HUES64 (cell line): ENCODE data around the gene ERFL.

ENCODE experiments used
- H3K27ac ChIP-seq: 2 replicates; pipeline ENCODE4 v1.7.0; 2013; ENCODE audit warnings: low read depth, low read length, inconsistent platforms
- H3K27me3 ChIP-seq: 2 replicates; pipeline ENCODE4 v1.6.1; 2013; ENCODE audit warnings: mild to moderate bottlenecking, low read length; ENCODE audit not compliant: insufficient read depth
- H3K36me3 ChIP-seq: 2 replicates; pipeline ENCODE4 v1.6.1; 2013; ENCODE audit warnings: mild to moderate bottlenecking, low read length; ENCODE audit not compliant: insufficient read depth
- H3K4me1 ChIP-seq: 2 replicates; pipeline ENCODE4 v1.6.1; 2013; ENCODE audit warnings: mild to moderate bottlenecking, low read length, moderate library complexity; ENCODE audit not compliant: insufficient read depth
- H3K4me3 ChIP-seq: 2 replicates; pipeline ENCODE4 v1.5.1; 2013; ENCODE audit warnings: mild to moderate bottlenecking, low read length, moderate library complexity
- H3K9ac ChIP-seq: 2 replicates; pipeline ENCODE4 v1.6.1; 2013; ENCODE audit warnings: mild to moderate bottlenecking, low read depth, low read length
- H3K9me3 ChIP-seq: 2 replicates; pipeline ENCODE4 v1.6.1; 2013; ENCODE audit warnings: low read depth, low read length; ENCODE audit not compliant: insufficient read depth
- WGBS: fragments of 150-250, 120-280 bp; methylation state at CpG from one replicate; pipeline ENCODE4 v1.1.7; 2013; ENCODE audit warnings: missing lambda C conversion rate; 5-methylcytosine and 5-hydroxymethylcytosine counted together

ERFL gene

GRCh38 chr19:41909706-41910105, 18.5 kb downstream of the ERFL start:
- 67% methylated on average over 13 of the region's 13 CpGs for WGBS
- no peak overlapping the region for H3K4me3 ChIP-seq
- H3K9me3 ChIP-seq = no peaks in the 10 kb centered on the region
- no peak overlapping the region for H3K27ac ChIP-seq
- peaks cover 60% of the 10 kb centered on the region for H3K27me3 ChIP-seq
- no peak overlapping the region for H3K9ac ChIP-seq
- peaks cover 5% of the 10 kb centered on the region; the same call in 1 of the 2 replicates for H3K36me3 ChIP-seq
- H3K4me1 ChIP-seq = peaks cover 4% of the 10 kb centered on the region; the same call in 1 of the 2 replicates

GRCh38 chr19:41908724-41909464, 19.4 kb downstream of the ERFL start:
- H3K27ac ChIP-seq = no peak overlapping the region
- H3K9ac ChIP-seq = no peak overlapping the region
- H3K4me1 ChIP-seq = peaks cover 4% of the 10 kb centered on the region; the same call in 1 of the 2 replicates
- no peaks in the 10 kb centered on the region for H3K9me3 ChIP-seq
- WGBS = 88% methylated on average over 9 of the region's 11 CpGs
- no peak overlapping the region for H3K4me3 ChIP-seq
- H3K36me3 ChIP-seq = peaks cover 12% of the 10 kb centered on the region; the same call in 1 of the 2 replicates
- peaks cover 52% of the 10 kb centered on the region for H3K27me3 ChIP-seq

GRCh38 chr19:41907994-41908615, 20.1 kb downstream of the ERFL start:
- no peak overlapping the region for H3K9ac ChIP-seq
- whole genome bisulfite sequencing = 89% methylated on average over 25 of the region's 25 CpGs
- H3K36me3 ChIP-seq = peaks cover 17% of the 10 kb centered on the region
- H3K4me3 ChIP-seq = no peak overlapping the region
- peaks cover 4% of the 10 kb centered on the region; the same call in 1 of the 2 replicates for H3K4me1 ChIP-seq
- H3K9me3 ChIP-seq = no peaks in the 10 kb centered on the region
- H3K27me3 ChIP-seq = peaks cover 44% of the 10 kb centered on the region
- H3K27ac ChIP-seq = no peak overlapping the region

GRCh38 chr19:41906916-41907680, 21.2 kb downstream of the ERFL start:
- peaks cover 27% of the 10 kb centered on the region for H3K36me3 ChIP-seq
- no peak overlapping the region for H3K27ac ChIP-seq
- H3K9me3 ChIP-seq = no peaks in the 10 kb centered on the region
- H3K9ac ChIP-seq = no peak overlapping the region
- H3K27me3 ChIP-seq = peaks cover 34% of the 10 kb centered on the region
- H3K4me1 ChIP-seq = no peaks in the 10 kb centered on the region
- 89% methylated on average over 18 of the region's 21 CpGs for WGBS
- no peak overlapping the region for H3K4me3 ChIP-seq

GRCh38 chr19:41906271-41906670, 22.0 kb downstream of the ERFL start:
- H3K4me1 ChIP-seq = no peaks in the 10 kb centered on the region
- 74% methylated on average over 9 of the region's 9 CpGs for WGBS
- H3K36me3 ChIP-seq = peaks cover 35% of the 10 kb centered on the region
- H3K27me3 ChIP-seq = peaks cover 25% of the 10 kb centered on the region
- no peaks in the 10 kb centered on the region for H3K9me3 ChIP-seq
- H3K27ac ChIP-seq = no peak overlapping the region
- H3K4me3 ChIP-seq = no peak overlapping the region
- no peak overlapping the region for H3K9ac ChIP-seq

GRCh38 chr19:41905273-41906002, 22.8 kb downstream of the ERFL start:
- WGBS = 94% methylated on average over 24 of the region's 24 CpGs
- peaks cover 17% of the 10 kb centered on the region for H3K27me3 ChIP-seq
- H3K27ac ChIP-seq = no peak overlapping the region
- H3K36me3 ChIP-seq = peaks cover 37% of the 10 kb centered on the region
- H3K9me3 ChIP-seq = no peaks in the 10 kb centered on the region
- H3K4me1 ChIP-seq = no peaks in the 10 kb centered on the region
- H3K9ac ChIP-seq = no peak overlapping the region
- no peak overlapping the region for H3K4me3 ChIP-seq

GRCh38 chr19:41904118-41904870, 24.0 kb downstream of the ERFL start:
- peaks cover 42% of the 10 kb centered on the region for H3K36me3 ChIP-seq
- H3K27me3 ChIP-seq = peaks cover 6% of the 10 kb centered on the region; the same call in 1 of the 2 replicates
- H3K9me3 ChIP-seq = no peaks in the 10 kb centered on the region
- no peak overlapping the region for H3K9ac ChIP-seq
- H3K27ac ChIP-seq = no peak overlapping the region
- no peaks in the 10 kb centered on the region for H3K4me1 ChIP-seq
- 92% methylated on average over 30 of the region's 30 CpGs for WGBS
- H3K4me3 ChIP-seq = no peak overlapping the region

- H3K4me1 ChIP-seq = no peaks in the 10 kb centered on the region
- 96% methylated on average over 19 of the region's 19 CpGs for WGBS
- H3K4me3 ChIP-seq = no peak overlapping the region
- H3K36me3 ChIP-seq = peaks cover 51% of the 10 kb centered on the region
- H3K27ac ChIP-seq = no peak overlapping the region
- no peaks in the 10 kb centered on the region; the same call in 1 of the 2 replicates for H3K27me3 ChIP-seq
- H3K9ac ChIP-seq = no peak overlapping the region
- no peaks in the 10 kb centered on the region for H3K9me3 ChIP-seq
Observed at GRCh38 chr19:41903193-41903953, 24.9 kb downstream of the ERFL start.

GRCh38 chr19:41902594-41902993, 25.7 kb downstream of the ERFL start:
- 96% methylated on average over 17 of the region's 17 CpGs for WGBS
- Histone ChIP-seq H3K9ac (no peak overlapping the region), H3K27ac (no peak overlapping the region), H3K9me3 (no peaks in the 10 kb centered on the region), H3K27me3 (no peaks in the 10 kb centered on the region), H3K4me3 (no peak overlapping the region), H3K36me3 (peaks cover 57% of the 10 kb centered on the region), H3K4me1 (no peaks in the 10 kb centered on the region)
